Thymus (tissue), 11 donors: Measurements from ENCODE around the gene NEDD4. TPM values are rescaled to one million over a fixed set of nuclear protein-coding genes. Genes with fewer than 3 reads are reported as not detected.
"Not testable (repeated sequence)": the region's sequence is repeated elsewhere in the genome, so short reads cannot be mapped to it uniquely, and the experiment has no call there.

ENCODE experiments used
- DNase-seq, 9 donors: peaks; one replicate each; pipeline ENCODE4 v3.0.0-alpha.2; 2013; ENCODE audit warnings: low spot score in 9 of 9, low read depth in 6 of 9, missing footprints in 1 of 9
- H3K27ac ChIP-seq, 2 donors: one replicate each; pipeline ENCODE4 v1.5.1; 2013; ENCODE audit warnings: control low read depth in 1 of 2, low read depth in 1 of 2, low read length in 1 of 2, mild to moderate bottlenecking in 1 of 2, moderate library complexity in 1 of 2
- H3K27me3 ChIP-seq, 2 donors: one replicate each; pipeline ENCODE4 v1.5.1; 2013; ENCODE audit warnings: low read length in 1 of 2; ENCODE audit not compliant: control insufficient read depth in 2 of 2, insufficient read depth in 1 of 2
- H3K36me3 ChIP-seq, 2 donors: one replicate each; pipeline ENCODE4 v1.5.1; 2013; ENCODE audit warnings: low read length in 1 of 2, mild to moderate bottlenecking in 1 of 2, moderate library complexity in 1 of 2; ENCODE audit not compliant: control insufficient read depth in 2 of 2, insufficient read depth in 2 of 2
- H3K4me1 ChIP-seq, 2 donors: one replicate each; pipeline ENCODE4 v1.5.1; 2013; ENCODE audit warnings: low read length in 2 of 2; ENCODE audit not compliant: control insufficient read depth in 2 of 2, insufficient read depth in 2 of 2
- H3K4me3 ChIP-seq, 2 donors: one replicate each; pipeline ENCODE4 v1.5.1; 2013; ENCODE audit warnings: low read length in 2 of 2, control low read depth in 1 of 2, mild to moderate bottlenecking in 1 of 2
- H3K9me3 ChIP-seq, 2 donors: one replicate each; pipeline ENCODE4 v1.5.1; 2013; ENCODE audit warnings: low read length in 1 of 2, mild to moderate bottlenecking in 1 of 2; ENCODE audit not compliant: control insufficient read depth in 2 of 2, insufficient read depth in 1 of 2
- WGBS: extraction: QIAGEN DNeasy Blood & Tissue Kit; methylation state at CpG from one replicate; pipeline ENCODE4 v1.1.7; 2013; 5-methylcytosine and 5-hydroxymethylcytosine counted together
- polyA plus RNA-seq: library from polyadenylated mRNA; stranded (reverse); fragments of 200-250 nt; gene quantifications from one replicate; pipeline ENCODE4 v1.2.3, GENCODE V29; 2013
- total RNA-seq: library from RNA; stranded (reverse); fragments of 120-200 nt; gene quantifications from one replicate; pipeline ENCODE4 v1.2.4, GENCODE V29; 2013
- donor health status: healthy.

NEDD4 gene
- total and polyA plus RNA-seq, 2 donors = 4.4 to 8.8 TPM

DNA sequence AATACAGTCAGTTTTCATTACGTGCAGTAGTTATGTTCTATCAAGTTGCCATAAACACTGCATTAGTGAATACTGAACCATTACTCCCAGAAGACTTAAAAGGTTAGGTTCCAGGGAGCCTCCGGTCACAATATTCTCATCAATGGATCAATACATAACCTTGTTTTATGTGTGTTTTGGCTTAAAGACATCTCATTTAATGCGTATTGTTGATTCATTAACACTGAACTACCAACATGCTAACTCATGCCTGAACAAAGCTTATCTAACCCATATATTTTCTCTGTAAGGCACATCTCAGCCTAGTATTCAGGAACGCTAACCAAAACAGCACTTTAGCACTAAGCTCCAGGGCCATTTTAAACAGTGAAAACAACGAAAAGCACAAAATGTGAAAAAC is 24.1 kb upstream of the NEDD4 start:
- no peaks in the 10 kb centered on the region for H3K27me3 ChIP-seq
- 99% methylated on average over 5 of the region's 5 CpGs for WGBS

DNA sequence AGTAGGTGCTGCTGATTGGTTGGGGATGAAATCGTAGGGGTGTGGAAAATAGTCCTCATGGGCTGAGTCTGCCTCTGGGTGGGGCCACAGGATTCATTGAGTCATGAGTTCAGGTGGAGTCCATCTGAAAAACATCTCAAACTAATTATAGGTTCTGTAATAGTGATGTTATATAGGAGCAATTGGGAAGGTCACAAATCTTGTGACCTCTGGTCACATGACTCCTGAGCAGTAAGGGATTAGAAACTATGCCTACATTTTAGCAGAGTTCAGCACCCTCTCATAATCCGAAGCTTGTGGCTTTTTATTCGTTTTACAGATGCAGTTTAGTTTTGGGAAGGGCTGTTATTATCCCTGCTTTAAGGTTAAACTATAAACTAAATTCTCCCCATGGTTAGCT is 22.9 kb upstream of the NEDD4 start:
- no peak overlapping the region for H3K27ac ChIP-seq
- no peaks in the 10 kb centered on the region for H3K36me3 ChIP-seq
- no peak for DNase-seq
- WGBS = 96% methylated on average over 3 of the region's 3 CpGs
- H3K4me3 ChIP-seq = no peak overlapping the region
- H3K27me3 ChIP-seq = no peaks in the 10 kb centered on the region
- peaks cover 0 to 7% of the 10 kb centered on the region in 2 donors for H3K9me3 ChIP-seq
- no peaks in the 10 kb centered on the region for H3K4me1 ChIP-seq

More for the DNA sequence above, 24.1 kb upstream of the NEDD4 start:
- no peak overlapping the region for H3K4me3 ChIP-seq
- DNase-seq = no peak
- H3K36me3 ChIP-seq = no peaks in the 10 kb centered on the region
- peaks cover 0 to 7% of the 10 kb centered on the region in 2 donors for H3K9me3 ChIP-seq
- H3K27ac ChIP-seq = no peak overlapping the region
- H3K4me1 ChIP-seq = no peaks in the 10 kb centered on the region

DNA sequence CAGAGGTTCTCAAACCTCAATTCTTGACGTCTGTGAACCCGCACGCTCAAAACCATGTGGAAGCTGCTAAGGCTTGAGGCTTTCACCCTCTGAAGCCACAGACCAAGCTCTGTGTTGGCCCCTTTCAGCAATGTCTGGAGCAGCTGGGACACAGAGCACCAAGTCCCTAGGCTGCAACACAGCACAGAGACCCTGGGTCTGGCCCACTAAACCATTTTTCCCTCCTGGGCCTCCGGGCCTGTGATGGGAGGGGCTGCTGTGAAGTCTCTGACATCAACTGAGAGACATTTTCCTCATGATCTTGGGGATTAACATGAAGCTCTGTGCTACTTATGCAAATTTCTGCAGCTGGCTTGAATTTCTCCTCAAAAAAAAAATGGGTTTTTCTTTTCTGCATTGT is 21.3 kb upstream of the NEDD4 start:
- WGBS = 94% methylated on average over 4 of the region's 4 CpGs
- Histone ChIP-seq H3K4me1 (no peaks in the 10 kb centered on the region), H3K27me3 (no peaks in the 10 kb centered on the region), H3K36me3 (no peaks in the 10 kb centered on the region), H3K9me3 (peaks cover 0 to 7% of the 10 kb centered on the region in 2 donors), H3K4me3 (no peak overlapping the region), H3K27ac (no peak overlapping the region)
- DNase-seq = no peak

DNA sequence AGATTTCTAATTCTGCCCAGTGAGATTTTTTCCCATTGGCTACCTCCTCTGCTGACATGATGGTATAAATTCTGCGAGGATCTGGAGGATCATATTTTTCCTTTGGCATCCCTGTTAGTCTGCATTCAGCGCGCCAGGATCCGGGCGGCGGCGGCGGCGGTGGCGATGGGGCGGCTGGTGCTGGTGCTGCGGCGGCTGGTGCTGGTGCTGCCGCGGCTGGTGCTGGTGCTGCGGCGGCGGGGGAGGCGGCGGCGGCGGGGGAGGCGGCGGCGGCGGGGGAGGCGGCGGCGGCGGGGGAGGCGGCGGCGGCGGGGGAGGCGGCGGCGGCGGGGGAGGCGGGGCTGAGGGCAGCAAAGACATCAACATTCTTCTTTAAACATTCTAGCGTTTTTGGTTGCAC is 13.6 kb upstream of the NEDD4 start:
- H3K27ac ChIP-seq, DNase-seq: not testable (repeated sequence)

DNA sequence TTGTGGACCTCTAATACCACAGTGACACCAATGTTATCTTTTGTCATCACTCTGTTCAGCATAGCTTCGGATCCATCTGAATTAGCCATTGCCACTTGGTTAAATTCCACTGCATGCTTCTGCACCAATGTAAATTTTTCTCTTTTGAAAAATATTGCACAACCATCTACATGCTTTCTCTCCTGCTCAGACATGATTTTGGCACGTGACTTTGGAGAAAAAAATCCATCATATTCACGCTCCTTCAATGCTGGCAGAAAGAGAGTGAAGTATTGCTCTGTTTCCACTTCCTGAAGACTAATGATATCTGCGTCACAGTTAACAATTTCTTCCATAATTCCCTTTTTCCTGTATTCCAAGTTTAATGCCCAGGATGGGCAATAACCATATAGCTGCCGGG is 13.0 kb upstream of the NEDD4 start:
- not testable (repeated sequence) for H3K36me3 ChIP-seq, H3K9me3 ChIP-seq, H3K27ac ChIP-seq, H3K4me3 ChIP-seq, DNase-seq, H3K4me1 ChIP-seq, H3K27me3 ChIP-seq
- 93% methylated on average over 5 of the region's 5 CpGs for WGBS

More for the DNA sequence above, 13.6 kb upstream of the NEDD4 start:
- WGBS = 83% methylated on average over 40 of the region's 40 CpGs
- not testable (repeated sequence) for H3K27me3 ChIP-seq, H3K36me3 ChIP-seq, H3K4me1 ChIP-seq, H3K9me3 ChIP-seq, H3K4me3 ChIP-seq

DNA sequence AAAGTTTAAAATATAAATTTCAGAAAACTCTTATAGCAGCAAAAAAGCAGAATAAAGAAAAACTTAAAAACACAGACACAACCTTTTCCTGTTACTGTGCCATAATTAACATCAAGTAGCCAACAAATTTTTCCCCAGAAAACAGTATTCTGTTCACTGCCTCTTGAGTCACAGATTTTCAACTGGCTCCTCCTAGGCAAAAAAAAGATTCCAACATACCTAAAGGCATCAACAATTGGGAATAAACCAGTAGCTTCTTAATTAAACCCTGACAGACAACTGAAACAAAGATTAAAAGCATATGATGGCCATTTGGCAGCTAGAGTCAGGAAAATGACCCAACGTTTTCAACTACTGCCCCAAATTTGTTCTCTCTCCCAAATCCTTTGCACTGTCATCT is 10.9 kb upstream of the NEDD4 start:
- H3K9me3 ChIP-seq, H3K4me3 ChIP-seq, DNase-seq, H3K36me3 ChIP-seq, H3K27me3 ChIP-seq, H3K27ac ChIP-seq, H3K4me1 ChIP-seq: not testable (repeated sequence)
- WGBS = 87% methylated on average over 1 of the region's 1 CpG

DNA sequence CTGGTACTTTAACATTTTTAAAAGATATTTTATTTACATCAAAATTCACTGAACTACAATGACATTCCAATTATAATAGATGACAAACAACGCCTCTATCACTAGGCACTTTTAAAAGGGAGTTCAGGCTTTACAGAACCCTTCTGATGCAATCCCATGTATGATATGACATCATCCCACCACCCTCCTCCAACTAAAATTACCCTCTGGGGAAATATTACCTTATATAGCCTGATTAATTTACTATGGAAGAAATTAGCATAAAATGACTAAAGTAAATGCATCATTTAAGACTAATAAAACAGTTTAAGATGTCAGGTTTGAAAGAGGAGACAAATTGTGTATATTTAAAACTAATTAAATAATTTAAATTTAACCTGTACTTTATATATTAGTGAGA is 10.4 kb upstream of the NEDD4 start:
- H3K27me3 ChIP-seq, H3K36me3 ChIP-seq, H3K27ac ChIP-seq, H3K9me3 ChIP-seq, H3K4me3 ChIP-seq, H3K4me1 ChIP-seq, DNase-seq: not testable (repeated sequence)
- 100% methylated on average over 1 of the region's 1 CpG for WGBS

DNA sequence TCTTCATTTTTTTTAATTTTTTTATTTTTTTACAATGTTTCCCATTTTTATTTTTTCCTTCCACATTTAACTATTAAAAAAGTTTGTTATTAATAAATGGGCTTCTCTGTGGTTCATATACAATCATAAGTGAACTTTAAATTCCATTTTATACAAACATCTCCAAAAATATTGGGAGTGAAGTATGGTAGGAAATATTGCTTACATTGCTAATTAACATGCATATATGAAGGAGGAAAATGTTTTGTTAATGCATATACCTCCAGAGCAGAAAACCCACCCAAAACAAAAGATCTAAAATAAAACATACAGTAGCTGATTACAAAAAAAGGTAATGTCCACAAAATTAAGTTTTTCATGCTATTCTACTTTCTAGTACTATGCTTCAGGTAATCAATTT is 9.9 kb upstream of the NEDD4 start:
- not testable (repeated sequence) for H3K27me3 ChIP-seq, H3K4me1 ChIP-seq, H3K9me3 ChIP-seq, H3K4me3 ChIP-seq, H3K27ac ChIP-seq, H3K36me3 ChIP-seq, DNase-seq

DNA sequence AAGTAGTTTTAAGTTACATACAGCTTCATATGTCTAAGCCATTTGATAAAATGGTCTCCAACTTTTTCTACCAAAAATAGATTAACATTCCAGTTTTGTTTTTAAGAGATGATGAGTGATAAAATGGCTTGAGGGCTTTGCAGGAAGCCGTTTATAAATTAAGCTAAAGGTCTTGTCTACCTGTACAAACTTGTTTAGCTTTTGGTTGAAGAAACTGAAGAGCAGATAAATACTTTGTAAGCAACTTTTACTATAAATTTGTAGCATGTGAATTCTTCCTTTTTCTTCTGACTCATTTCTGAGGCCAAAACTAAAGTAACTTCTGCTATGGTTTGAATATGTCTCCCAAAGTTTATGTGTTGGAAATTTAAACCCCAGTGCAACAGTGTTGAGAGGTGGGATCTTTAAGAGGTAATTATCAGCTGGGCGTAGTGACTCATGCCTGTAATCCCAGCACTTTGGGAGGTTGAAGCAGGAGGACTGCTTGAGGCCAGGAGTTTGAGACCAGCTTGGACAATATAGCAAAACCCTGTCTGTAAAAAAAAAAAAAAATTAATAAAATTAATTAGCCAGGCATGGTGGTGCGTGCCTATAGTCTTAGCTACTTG is 8.2 kb upstream of the NEDD4 start:
- Histone ChIP-seq H3K9me3 (no peaks in the 10 kb centered on the region), H3K27ac (no peak overlapping the region), H3K36me3 (no peaks in the 10 kb centered on the region), H3K27me3 (no peaks in the 10 kb centered on the region), H3K4me3 (no peak overlapping the region), H3K4me1 (no peaks in the 10 kb centered on the region)
- DNase-seq = no peak
- WGBS = 92% methylated on average over 3 of the region's 3 CpGs

DNA sequence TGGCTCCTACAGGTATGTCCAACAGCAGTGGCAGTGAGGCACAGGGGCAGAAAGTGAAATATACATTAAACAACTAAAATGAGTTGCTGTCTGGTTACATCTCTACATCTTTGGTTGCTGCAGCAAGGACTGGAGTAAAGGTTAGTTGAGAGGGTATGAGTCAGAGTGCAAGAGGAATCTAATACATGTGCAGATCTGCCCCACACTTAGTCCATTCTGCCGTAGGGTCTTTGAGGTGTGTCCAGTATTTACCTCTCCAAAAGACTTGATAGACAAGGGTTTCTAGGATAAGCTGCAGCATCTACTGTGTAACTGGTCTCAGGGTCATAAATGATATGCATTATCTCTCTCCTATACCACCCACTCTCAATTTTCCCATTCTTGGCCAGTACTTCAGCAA is 6.2 kb upstream of the NEDD4 start:
- no peak for DNase-seq
- Histone ChIP-seq H3K4me1 (no peaks in the 10 kb centered on the region), H3K9me3 (no peaks in the 10 kb centered on the region), H3K27ac (no peak overlapping the region), H3K4me3 (no peak overlapping the region), H3K36me3 (no peaks in the 10 kb centered on the region), H3K27me3 (no peaks in the 10 kb centered on the region)
- 96% methylated on average over 1 of the region's 1 CpG for WGBS
